ENCODE data around the gene TTLL11.

DNA sequence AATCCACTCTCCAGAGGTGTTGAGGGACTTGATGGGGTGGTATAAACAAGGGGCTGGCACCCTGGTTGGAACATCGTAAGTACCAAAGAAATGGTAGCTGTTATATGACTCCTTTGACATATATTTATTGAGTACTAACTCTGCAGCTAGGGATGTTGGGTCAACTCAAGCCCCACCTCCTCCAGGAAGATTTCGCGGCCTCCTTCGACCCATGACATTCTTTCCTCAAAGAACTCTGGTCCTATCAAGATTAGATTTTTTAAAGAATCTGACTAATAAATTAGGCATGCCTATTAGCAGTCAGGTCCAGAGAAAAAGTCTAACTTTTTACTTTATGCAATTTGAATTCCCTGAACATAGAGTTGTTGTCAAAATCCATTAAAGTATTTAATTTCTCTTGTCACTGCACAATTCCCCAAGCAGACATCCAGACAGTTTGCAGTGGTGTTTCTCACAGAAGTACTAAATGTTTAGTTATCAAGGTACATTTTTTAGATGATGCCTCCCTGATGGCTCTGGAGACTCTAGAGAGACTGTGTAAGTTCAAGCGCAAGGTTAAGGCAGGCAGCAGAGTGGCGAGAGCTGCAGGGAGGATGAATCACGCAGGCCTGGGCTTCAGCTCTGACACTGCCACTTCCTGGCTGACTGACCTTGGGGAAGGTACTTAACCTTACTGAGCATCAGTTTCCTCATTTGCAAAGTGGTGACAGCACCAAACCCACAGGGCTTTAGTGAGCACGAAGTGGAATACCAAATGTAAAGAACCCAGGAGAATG lies 209.6 kb downstream of the TTLL11 start:
- TF ChIP-seq, protein P1, sequence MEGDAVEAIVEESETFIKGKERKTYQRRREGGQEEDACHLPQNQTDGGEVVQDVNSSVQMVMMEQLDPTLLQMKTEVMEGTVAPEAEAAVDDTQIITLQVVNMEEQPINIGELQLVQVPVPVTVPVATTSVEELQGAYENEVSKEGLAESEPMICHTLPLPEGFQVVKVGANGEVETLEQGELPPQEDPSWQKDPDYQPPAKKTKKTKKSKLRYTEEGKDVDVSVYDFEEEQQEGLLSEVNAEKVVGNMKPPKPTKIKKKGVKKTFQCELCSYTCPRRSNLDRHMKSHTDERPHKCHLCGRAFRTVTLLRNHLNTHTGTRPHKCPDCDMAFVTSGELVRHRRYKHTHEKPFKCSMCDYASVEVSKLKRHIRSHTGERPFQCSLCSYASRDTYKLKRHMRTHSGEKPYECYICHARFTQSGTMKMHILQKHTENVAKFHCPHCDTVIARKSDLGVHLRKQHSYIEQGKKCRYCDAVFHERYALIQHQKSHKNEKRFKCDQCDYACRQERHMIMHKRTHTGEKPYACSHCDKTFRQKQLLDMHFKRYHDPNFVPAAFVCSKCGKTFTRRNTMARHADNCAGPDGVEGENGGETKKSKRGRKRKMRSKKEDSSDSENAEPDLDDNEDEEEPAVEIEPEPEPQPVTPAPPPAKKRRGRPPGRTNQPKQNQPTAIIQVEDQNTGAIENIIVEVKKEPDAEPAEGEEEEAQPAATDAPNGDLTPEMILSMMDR (IDR thresholded peaks at IDR 0.05): no peak
- no peak for TF ChIP-seq POLR2A (IDR thresholded peaks at IDR 0.05)
